ENCODE data around the gene DPYSL5.
"Not testable (repeated sequence)": the region's sequence is repeated elsewhere in the genome, so short reads cannot be mapped to it uniquely, and the experiment has no call there.

Gene DPYSL5

DNA sequence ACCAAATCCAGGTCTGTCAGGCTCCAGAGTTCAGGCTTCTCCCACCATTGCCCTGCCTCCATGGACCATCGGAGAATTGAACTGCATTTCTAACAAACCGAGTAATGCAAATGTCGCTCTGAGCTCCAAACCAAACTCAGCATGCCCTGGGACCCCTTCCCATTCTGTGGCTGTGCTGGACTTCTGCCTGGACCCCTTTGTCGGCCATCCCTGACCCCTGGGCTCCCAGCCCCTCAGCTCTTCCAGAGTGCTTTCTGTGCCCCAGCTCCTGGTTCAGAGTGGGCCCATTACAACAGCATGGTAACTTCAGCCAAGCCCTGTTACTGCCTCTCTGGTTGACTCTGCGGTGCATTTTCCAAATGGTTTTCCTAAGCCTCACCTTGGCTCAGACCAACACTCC, 67.4 kb downstream of the DPYSL5 start:
- TF ChIP-seq, protein P1, sequence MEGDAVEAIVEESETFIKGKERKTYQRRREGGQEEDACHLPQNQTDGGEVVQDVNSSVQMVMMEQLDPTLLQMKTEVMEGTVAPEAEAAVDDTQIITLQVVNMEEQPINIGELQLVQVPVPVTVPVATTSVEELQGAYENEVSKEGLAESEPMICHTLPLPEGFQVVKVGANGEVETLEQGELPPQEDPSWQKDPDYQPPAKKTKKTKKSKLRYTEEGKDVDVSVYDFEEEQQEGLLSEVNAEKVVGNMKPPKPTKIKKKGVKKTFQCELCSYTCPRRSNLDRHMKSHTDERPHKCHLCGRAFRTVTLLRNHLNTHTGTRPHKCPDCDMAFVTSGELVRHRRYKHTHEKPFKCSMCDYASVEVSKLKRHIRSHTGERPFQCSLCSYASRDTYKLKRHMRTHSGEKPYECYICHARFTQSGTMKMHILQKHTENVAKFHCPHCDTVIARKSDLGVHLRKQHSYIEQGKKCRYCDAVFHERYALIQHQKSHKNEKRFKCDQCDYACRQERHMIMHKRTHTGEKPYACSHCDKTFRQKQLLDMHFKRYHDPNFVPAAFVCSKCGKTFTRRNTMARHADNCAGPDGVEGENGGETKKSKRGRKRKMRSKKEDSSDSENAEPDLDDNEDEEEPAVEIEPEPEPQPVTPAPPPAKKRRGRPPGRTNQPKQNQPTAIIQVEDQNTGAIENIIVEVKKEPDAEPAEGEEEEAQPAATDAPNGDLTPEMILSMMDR (IDR thresholded peaks at IDR 0.05; ENCODE audit: low read depth, low read length, missing control alignments), result no peak
- H3K4me3 ChIP-seq (replicated peaks; ENCODE audit: low read depth, low read length), result no peak overlapping the region
- DNase-seq (ENCODE audit: extremely low read depth, low read depth), result no peak

DNA sequence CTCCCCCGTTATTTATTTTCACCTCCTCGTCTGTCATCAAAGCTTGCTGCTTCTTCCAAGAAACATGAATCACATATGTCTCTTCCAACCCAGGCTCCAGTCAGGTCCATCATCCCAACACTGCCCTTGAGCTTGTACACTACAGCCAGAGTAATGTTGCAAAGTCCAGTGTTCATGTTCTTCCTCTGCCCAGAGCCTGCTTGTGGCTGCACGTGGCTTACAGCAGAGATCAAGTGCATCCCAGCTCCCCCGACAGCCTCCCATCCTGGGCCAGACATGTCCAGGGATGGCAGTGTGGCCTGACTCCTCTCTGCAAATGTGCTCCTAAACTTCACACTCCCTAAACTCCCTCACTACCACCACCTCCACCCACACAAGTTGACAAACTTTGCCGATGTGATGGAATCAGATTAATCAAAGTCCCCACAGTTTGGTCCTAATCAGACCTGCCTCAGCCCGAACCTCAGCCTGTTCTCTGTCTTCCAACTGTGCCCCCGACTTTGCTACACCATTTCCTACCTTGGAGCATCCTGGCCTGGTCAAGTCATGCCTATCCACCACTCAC, 68.3 kb downstream of the DPYSL5 start:
- TF ChIP-seq, protein P1 (IDR thresholded peaks at IDR 0.05; ENCODE audit: low read depth, low read length, missing control alignments), result no peak
- no peak overlapping the region for H3K4me3 ChIP-seq (replicated peaks; ENCODE audit: low read depth, low read length)
- DNase-seq (ENCODE audit: extremely low read depth, low read depth), result no peak

DNA sequence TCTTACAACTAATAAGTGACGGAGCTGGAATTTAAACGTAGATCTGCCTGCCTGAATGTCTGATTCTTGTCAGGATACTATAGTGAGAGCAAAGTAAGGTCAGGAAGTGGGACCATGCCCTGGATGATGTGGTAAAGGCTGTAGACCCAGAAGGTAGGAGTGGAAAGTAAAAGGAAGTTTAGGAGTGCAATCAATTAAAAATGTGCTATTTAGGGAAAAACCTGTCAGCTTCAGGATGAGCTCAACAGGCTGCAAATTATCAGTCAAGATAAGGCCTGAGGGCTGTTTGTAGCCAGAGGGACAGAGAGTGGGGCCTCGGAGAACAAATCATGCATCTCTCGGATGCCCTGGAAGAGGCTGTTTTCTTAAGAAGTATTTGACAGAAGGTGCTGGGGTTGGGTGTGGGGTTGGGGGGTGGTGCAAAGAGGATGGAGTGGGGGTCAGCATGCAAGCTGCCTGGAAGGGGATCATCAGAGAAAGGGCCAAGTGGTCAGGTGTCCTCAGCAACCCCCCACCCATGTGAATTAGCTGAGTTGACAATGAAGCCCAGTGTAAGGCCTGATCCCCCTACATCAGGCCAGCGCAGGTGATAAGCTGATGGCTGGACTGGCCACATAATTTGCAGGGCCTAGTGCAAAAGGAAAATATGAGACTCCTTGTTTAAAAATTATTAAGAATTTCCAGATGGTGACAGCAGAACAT, 69.4 kb downstream of the DPYSL5 start:
- DNase-seq (ENCODE audit: extremely low read depth, low read depth), result no peak
- no peak overlapping the region for H3K4me3 ChIP-seq (replicated peaks; ENCODE audit: low read depth, low read length)
- TF ChIP-seq, protein P1 (IDR thresholded peaks at IDR 0.05; ENCODE audit: low read depth, low read length, missing control alignments), result no peak

DNA sequence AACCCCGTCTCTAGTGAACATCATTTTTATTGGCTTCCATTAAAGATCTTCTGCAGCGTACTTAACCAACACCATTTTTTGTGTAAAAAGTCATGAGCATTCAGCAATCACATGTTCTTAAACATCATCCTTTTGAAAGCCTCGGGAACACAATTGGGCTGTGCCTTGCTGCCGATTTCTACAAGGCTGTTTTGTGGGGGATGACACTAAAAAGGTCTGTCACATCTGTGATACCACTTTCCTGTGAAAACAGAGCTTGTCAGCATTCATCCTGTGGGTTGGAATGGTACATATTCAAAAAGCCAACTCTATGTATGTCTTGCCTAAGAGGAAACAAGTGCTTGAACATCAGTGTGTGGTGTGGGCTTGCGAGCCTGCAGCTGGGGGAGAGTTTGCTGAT, 73.4 kb downstream of the DPYSL5 start:
- no peak for DNase-seq (ENCODE audit: extremely low read depth, low read depth)
- TF ChIP-seq, protein P1 (IDR thresholded peaks at IDR 0.05; ENCODE audit: low read depth, low read length, missing control alignments), result no peak
- H3K4me3 ChIP-seq (replicated peaks; ENCODE audit: low read depth, low read length), result no peak overlapping the region

DNA sequence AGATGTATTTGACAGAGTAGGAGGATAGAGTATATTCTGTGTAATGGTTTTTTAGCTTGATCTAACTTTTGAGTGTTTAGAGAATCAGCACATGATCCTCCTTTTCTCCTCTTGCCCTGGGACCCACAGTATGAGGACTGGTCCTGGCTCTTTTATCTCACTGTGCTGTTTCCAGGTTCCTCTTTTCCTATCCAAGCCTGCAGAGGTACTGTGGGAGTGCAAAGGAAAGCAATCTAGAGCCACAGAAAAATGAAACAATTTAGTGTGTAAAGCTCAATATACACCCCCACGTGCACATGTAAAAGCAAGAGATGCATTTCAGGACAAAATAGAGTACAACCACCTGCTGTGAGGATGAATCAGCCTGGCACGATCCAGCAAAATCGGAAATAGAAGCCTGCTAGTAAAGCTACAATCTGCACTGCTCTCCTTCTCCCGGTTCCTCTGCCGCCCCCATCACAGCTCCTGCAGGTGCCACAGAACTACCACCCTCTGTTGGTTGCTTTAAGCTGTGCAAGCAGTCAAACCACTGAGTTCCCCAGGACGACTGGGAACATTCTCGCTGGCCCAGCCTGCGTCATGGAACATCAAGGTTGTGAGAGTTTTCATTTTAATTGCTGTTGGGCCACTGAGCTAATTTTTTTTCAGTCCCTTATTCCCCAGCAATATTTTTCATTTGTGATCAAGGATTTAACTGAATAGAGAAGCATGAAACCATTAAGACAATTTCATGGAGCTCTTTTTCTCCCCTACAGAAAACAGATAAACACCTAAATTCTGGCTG, 74.7 kb downstream of the DPYSL5 start:
- no peak overlapping the region for H3K4me3 ChIP-seq (replicated peaks; ENCODE audit: low read depth, low read length)
- DNase-seq (ENCODE audit: extremely low read depth, low read depth), result peak; percentile 22
- TF ChIP-seq, protein P1 (IDR thresholded peaks at IDR 0.05; ENCODE audit: low read depth, low read length, missing control alignments), result peak; percentile 65

DNA sequence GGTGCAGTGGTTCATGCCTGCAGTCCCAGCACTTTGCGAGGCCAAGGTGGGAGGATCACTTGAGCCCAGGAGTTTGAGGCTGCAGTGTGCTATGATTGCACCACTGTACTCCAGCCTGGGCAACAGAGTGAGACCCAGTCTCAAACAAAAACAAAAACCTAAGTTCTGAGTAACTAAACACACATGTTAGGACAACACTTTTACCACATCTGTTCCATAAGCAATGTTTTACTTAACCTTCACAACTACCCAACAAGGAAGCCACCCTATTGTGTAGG, 75.2 kb downstream of the DPYSL5 start:
- not testable (repeated sequence) for DNase-seq (ENCODE audit: extremely low read depth, low read depth); H3K4me3 ChIP-seq (replicated peaks; ENCODE audit: low read depth, low read length)

DNA sequence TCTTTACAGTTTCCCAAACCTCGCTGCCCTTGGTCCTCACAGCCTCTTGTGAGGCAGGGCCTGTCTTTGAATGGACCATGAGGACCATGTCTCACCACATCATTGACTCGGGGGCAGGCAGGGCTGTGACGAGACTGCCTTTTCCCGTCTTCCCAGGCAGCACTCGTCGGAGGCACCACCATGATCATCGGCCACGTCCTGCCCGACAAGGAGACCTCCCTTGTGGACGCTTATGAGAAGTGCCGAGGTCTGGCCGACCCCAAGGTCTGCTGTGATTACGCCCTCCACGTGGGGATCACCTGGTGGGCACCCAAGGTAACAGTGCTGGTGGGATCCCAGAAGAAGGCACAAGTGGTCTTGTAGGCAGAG, 76.8 kb downstream of the DPYSL5 start:
- TF ChIP-seq, protein P1 (IDR thresholded peaks at IDR 0.05; ENCODE audit: low read depth, low read length, missing control alignments), result no peak
- no peak overlapping the region for H3K4me3 ChIP-seq (replicated peaks; ENCODE audit: low read depth, low read length)
- DNase-seq (ENCODE audit: extremely low read depth, low read depth), result no peak

Measured in HFF-Myc (cell line).